ENCODE data around the gene FAM186B.
A peak's percentile ranks its signal among the peaks of the same experiment; 100 is the strongest.

Gene FAM186B

DNA sequence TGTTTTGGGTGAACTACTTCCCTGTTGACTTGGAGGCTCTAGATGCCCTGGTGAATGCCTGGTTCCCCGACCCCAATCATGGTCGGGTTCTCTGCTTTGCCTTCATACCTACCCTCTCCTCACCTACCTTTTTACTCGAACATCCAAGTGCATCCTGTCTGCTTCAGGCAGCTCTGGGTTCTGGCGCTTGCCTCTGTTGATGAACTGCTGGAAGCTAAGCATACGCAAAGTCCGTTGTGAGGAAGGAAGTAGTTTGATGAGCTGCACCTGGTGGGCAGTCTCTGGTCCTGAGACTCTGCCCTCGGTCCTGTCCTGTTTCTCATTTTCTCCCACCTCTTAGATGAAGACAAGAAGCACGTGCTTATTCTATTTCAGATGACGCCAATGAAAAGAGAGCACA lies 53.0 kb downstream of the FAM186B start:
- Histone ChIP-seq H3K27me3 (ENCODE audit: insufficient read depth, low read length) (peaks cover 58% of the 10 kb centered on the region), H3K27ac (ENCODE audit: low read length) (no peak overlapping the region), H3K9ac (ENCODE audit: low read depth, low read length) (no peak overlapping the region), H3K9me3 (ENCODE audit: insufficient read depth, low read depth, low read length) (no peaks in the 10 kb centered on the region), H3K4me3 (ENCODE audit: low read length) (no peak overlapping the region), H3K36me3 (ENCODE audit: insufficient read depth, low read depth, low read length) (peaks cover 14% of the 10 kb centered on the region; the same call in 1 of the 2 replicates), H3K4me1 (ENCODE audit: insufficient read depth, low read length) (no peaks in the 10 kb centered on the region)

DNA sequence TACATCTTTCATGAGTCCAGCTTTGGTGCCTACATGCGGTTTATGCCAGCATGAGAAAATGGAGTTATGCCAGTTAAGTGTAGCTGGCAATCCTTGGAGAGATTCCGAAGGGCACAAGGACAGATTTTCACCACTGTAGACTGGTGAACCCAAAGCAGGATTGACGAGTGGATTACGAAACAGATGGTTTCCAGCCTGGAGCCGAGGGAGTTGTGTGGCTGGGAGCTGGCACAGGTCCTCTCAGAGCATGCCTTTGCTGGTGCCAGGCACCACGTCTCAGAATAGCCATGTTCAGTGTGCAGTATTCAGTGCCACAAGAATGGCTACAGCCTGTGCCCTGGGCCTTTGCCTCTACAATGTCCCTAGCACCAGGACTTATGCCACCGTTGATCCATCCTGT lies 53.4 kb downstream of the FAM186B start:
- peaks cover 11% of the 10 kb centered on the region; the same call in 1 of the 2 replicates for H3K36me3 ChIP-seq (ENCODE audit: insufficient read depth, low read depth, low read length)
- no peak overlapping the region for H3K27ac ChIP-seq (ENCODE audit: low read length)
- no peaks in the 10 kb centered on the region for H3K4me1 ChIP-seq (ENCODE audit: insufficient read depth, low read length)
- no peaks in the 10 kb centered on the region for H3K9me3 ChIP-seq (ENCODE audit: insufficient read depth, low read depth, low read length)
- H3K27me3 ChIP-seq (ENCODE audit: insufficient read depth, low read length) = peaks cover 62% of the 10 kb centered on the region
- H3K9ac ChIP-seq (ENCODE audit: low read depth, low read length) = no peak overlapping the region
- no peak overlapping the region for H3K4me3 ChIP-seq (ENCODE audit: low read length)

DNA sequence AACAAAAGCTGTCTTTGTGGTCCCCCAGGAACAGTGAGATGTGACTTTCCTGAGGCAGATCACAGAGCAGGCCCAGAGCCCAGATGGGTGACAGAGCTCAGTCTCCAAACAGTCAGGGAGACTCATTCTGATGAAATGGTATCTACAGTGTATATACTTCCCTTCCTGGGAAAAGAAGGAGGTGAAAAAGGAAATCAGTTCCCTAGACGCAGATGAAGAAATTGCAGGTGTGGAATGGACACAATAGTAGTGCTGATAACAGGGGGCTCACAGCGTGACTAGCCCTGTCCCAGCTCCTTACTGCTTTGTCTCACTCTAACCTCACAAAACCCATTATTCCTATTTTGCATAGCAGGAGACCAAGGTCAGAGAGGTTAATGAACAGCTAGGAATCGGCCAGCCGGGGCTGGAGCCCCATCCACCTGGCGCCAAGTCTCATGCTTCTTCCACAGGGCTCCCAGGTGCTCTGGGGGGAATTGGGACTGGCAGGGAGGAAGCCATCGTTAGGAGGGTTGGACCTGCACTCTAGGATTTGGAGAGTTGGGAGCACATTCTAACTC lies 54.7 kb downstream of the FAM186B start:
- Histone ChIP-seq H3K9ac (ENCODE audit: low read depth, low read length) (no peak overlapping the region), H3K27ac (ENCODE audit: low read length) (no peak overlapping the region), H3K4me1 (ENCODE audit: insufficient read depth, low read length) (no peaks in the 10 kb centered on the region), H3K36me3 (ENCODE audit: insufficient read depth, low read depth, low read length) (no peaks in the 10 kb centered on the region), H3K9me3 (ENCODE audit: insufficient read depth, low read depth, low read length) (no peaks in the 10 kb centered on the region), H3K27me3 (ENCODE audit: insufficient read depth, low read length) (peaks cover 72% of the 10 kb centered on the region), H3K4me3 (ENCODE audit: low read length) (no peak overlapping the region)

GRCh38 chr12:49549735-49550692 lies 55.4 kb downstream of the FAM186B start:
- Histone ChIP-seq H3K27me3 (ENCODE audit: insufficient read depth, low read length) (peaks cover 80% of the 10 kb centered on the region), H3K4me1 (ENCODE audit: insufficient read depth, low read length) (no peaks in the 10 kb centered on the region), H3K36me3 (ENCODE audit: insufficient read depth, low read depth, low read length) (no peaks in the 10 kb centered on the region), H3K9me3 (ENCODE audit: insufficient read depth, low read depth, low read length) (no peaks in the 10 kb centered on the region), H3K4me3 (ENCODE audit: low read length) (peak overlapping the region; percentile 67; the same call in 1 of the 2 replicates), H3K27ac (ENCODE audit: low read length) (no peak overlapping the region), H3K9ac (ENCODE audit: low read depth, low read length) (no peak overlapping the region)

DNA sequence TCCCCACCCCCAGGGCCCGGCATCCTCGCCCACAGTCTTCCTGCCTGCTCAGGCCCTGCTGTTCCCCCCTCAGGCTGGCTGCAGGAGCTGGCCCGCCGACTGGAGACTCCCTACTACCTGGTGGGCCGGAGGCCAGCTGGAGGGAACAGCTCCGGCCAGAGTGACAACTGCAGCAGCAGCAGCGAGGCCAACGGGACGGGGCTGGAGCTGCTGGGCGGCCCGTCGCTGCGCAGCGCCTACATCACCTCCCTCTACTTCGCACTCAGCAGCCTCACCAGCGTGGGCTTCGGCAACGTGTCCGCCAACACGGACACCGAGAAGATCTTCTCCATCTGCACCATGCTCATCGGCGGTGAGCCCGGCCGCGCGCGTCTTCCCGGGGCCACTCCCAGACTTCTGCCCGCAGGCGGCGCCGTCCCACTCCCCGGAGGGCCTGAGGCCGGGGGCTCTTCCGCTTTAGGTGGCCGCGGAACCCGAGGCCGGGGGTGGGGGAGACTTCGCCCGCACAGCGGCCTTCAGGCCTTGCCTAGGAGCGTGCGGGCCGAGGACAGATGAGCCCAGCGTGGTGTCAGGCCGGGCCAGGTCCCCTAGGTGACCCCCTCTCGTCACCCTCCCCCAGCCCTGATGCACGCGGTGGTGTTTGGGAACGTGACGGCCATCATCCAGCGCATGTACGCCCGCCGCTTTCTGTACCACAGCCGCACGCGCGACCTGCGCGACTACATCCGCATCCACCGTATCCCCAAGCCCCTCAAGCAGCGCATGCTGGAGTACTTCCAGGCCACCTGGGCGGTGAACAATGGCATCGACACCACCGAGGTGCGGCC lies 56.4 kb downstream of the FAM186B start:
- H3K4me1 ChIP-seq (ENCODE audit: insufficient read depth, low read length) = peaks cover 4% of the 10 kb centered on the region; the same call in 1 of the 2 replicates
- H3K9me3 ChIP-seq (ENCODE audit: insufficient read depth, low read depth, low read length) = no peaks in the 10 kb centered on the region
- no peaks in the 10 kb centered on the region for H3K36me3 ChIP-seq (ENCODE audit: insufficient read depth, low read depth, low read length)
- H3K9ac ChIP-seq (ENCODE audit: low read depth, low read length) = peak overlapping the region; percentile 10; the same call in 1 of the 2 replicates
- peak overlapping the region; percentile 67 for H3K4me3 ChIP-seq (ENCODE audit: low read length)
- peaks cover 90% of the 10 kb centered on the region for H3K27me3 ChIP-seq (ENCODE audit: insufficient read depth, low read length)
- no peak overlapping the region for H3K27ac ChIP-seq (ENCODE audit: low read length)

GRCh38 chr12:49548481-49548821 lies 57.0 kb downstream of the FAM186B start:
- H3K27ac ChIP-seq (ENCODE audit: low read length) = no peak overlapping the region
- H3K4me3 ChIP-seq (ENCODE audit: low read length) = peak overlapping the region; percentile 67; the same call in 1 of the 2 replicates
- peaks cover 95% of the 10 kb centered on the region for H3K27me3 ChIP-seq (ENCODE audit: insufficient read depth, low read length)
- no peak overlapping the region; the same call in 1 of the 2 replicates for H3K9ac ChIP-seq (ENCODE audit: low read depth, low read length)
- H3K9me3 ChIP-seq (ENCODE audit: insufficient read depth, low read depth, low read length) = no peaks in the 10 kb centered on the region
- no peaks in the 10 kb centered on the region for H3K36me3 ChIP-seq (ENCODE audit: insufficient read depth, low read depth, low read length)
- peaks cover 4% of the 10 kb centered on the region; the same call in 1 of the 2 replicates for H3K4me1 ChIP-seq (ENCODE audit: insufficient read depth, low read length)

DNA sequence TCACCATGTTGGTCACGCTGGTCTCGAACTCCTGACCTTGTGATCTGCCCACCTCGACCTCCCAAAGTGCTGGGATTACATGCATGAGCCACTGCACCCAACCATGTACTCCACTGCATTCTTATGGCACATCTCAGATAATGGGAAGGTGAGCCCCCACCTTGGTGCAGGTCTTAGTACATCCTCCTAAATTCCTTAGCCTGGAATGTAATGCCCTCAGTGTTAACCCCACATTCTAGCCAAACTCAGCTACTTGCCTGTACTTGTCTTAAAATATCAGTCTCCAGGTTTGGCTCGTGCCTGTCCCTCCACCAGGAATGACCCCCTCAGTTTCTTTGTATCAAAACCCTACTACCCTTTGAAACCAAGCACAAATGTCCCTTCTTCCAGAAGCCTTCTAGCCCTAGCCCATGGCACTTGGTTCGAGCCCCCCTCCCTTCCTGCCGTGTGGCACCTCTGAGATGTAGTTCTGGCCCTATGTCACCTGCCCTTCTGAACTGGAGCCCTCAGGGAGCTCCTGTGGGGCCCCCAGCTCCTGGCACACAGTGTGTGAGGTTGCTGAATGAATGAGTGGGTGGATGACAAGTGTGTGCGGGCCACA lies 58.2 kb downstream of the FAM186B start:
- peaks cover 98% of the 10 kb centered on the region for H3K27me3 ChIP-seq (ENCODE audit: insufficient read depth, low read length)
- H3K27ac ChIP-seq (ENCODE audit: low read length) = no peak overlapping the region
- H3K36me3 ChIP-seq (ENCODE audit: insufficient read depth, low read depth, low read length) = no peaks in the 10 kb centered on the region
- H3K9me3 ChIP-seq (ENCODE audit: insufficient read depth, low read depth, low read length) = no peaks in the 10 kb centered on the region
- H3K4me1 ChIP-seq (ENCODE audit: insufficient read depth, low read length) = peaks cover 4% of the 10 kb centered on the region; the same call in 1 of the 2 replicates
- H3K4me3 ChIP-seq (ENCODE audit: low read length) = no peak overlapping the region
- H3K9ac ChIP-seq (ENCODE audit: low read depth, low read length) = no peak overlapping the region

DNA sequence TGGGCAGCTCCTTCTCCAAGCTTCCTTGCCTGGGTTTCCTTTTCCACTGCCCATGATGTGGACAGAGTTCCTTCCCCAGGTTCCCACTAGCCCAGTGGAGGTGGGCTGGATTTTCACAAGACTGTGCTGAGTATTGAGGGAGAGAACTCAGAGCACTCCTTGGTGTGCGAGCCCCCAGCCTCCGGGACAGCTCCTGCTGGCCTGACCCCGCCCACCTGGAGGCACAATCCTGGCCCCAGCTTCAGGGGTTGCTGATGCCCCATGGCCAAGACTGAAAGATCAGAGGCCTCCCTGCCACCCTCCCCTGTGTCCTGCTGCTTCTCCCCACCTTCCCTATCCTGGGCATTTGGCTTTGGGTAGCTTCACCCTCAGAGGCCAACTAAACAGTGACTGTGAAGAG lies 59.0 kb downstream of the FAM186B start:
- no peak overlapping the region for H3K9ac ChIP-seq (ENCODE audit: low read depth, low read length)

DNA sequence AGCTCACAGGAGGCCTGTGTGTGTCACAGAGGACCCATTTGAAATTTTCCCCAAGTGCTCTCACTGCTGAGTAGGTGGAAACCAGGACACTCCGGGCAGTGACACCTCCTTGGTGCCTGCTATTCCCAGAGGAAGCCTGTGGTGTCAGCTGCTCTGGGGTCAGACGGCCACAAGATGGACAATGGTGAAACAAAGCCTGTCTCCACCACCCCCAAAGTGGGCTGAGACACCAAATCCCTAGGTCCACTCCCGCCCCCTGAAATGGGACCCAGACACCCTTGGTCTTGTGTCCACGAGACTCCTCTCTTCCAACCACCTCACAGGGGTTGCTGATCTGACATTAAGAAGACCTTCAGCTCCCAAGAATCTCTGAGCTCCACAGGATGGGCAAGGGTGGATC lies 59.6 kb downstream of the FAM186B start:
- no peaks in the 10 kb centered on the region for H3K9me3 ChIP-seq (ENCODE audit: insufficient read depth, low read depth, low read length)
- no peak overlapping the region for H3K4me3 ChIP-seq (ENCODE audit: low read length)
- peaks cover 98% of the 10 kb centered on the region for H3K27me3 ChIP-seq (ENCODE audit: insufficient read depth, low read length)
- H3K27ac ChIP-seq (ENCODE audit: low read length) = no peak overlapping the region
- no peaks in the 10 kb centered on the region for H3K36me3 ChIP-seq (ENCODE audit: insufficient read depth, low read depth, low read length)
- H3K9ac ChIP-seq (ENCODE audit: low read depth, low read length) = no peak overlapping the region
- H3K4me1 ChIP-seq (ENCODE audit: insufficient read depth, low read length) = peaks cover 4% of the 10 kb centered on the region; the same call in 1 of the 2 replicates

More for the DNA sequence above, 59.0 kb downstream of the FAM186B start:
- H3K36me3 ChIP-seq (ENCODE audit: insufficient read depth, low read depth, low read length) = no peaks in the 10 kb centered on the region
- no peaks in the 10 kb centered on the region for H3K9me3 ChIP-seq (ENCODE audit: insufficient read depth, low read depth, low read length)
- peaks cover 4% of the 10 kb centered on the region; the same call in 1 of the 2 replicates for H3K4me1 ChIP-seq (ENCODE audit: insufficient read depth, low read length)
- peaks cover 98% of the 10 kb centered on the region for H3K27me3 ChIP-seq (ENCODE audit: insufficient read depth, low read length)
- H3K4me3 ChIP-seq (ENCODE audit: low read length) = no peak overlapping the region
- H3K27ac ChIP-seq (ENCODE audit: low read length) = no peak overlapping the region

GRCh38 chr12:49543914-49544815 lies 61.3 kb downstream of the FAM186B start:
- H3K4me3 ChIP-seq (ENCODE audit: low read length) = peak overlapping the region; percentile 60
- peaks cover 4% of the 10 kb centered on the region; the same call in 1 of the 2 replicates for H3K4me1 ChIP-seq (ENCODE audit: insufficient read depth, low read length)
- no peaks in the 10 kb centered on the region for H3K36me3 ChIP-seq (ENCODE audit: insufficient read depth, low read depth, low read length)
- H3K27me3 ChIP-seq (ENCODE audit: insufficient read depth, low read length) = peaks cover 98% of the 10 kb centered on the region
- H3K9ac ChIP-seq (ENCODE audit: low read depth, low read length) = no peak overlapping the region
- H3K27ac ChIP-seq (ENCODE audit: low read length) = no peak overlapping the region
- no peaks in the 10 kb centered on the region for H3K9me3 ChIP-seq (ENCODE audit: insufficient read depth, low read depth, low read length)
